IMR-90 (cell line): Measurements from ENCODE around the gene RIPOR3. TPM values are rescaled to one million over a fixed set of nuclear protein-coding genes. Genes with fewer than 3 reads are reported as not detected.

ENCODE experiments used
- ATAC-seq: fragments of 200-7000 bp; cut with Tn5 transposase; 2 replicates; pipeline ENCODE4 v1.9.1; 2020; ENCODE audit warnings: low read depth, mild to moderate bottlenecking, moderate library complexity
- BruUV-seq: library from RNA; stranded (reverse); fragments of 400-500 nt; replicated peaks from 2 replicates; lab custom pipeline; 2021; lab: Mats Ljungman, UMichigan
- CTCF ChIA-PET: fragments of 300-600 bp; formaldehyde crosslinking; extraction: SDS; loops from one replicate; lab custom pipeline; 2021; ENCODE audit warnings: antibody characterized with exemption; lab: Yijun Ruan, JAX
- POLR2A ChIA-PET: fragments of 300-600 bp; sonication (Branson Sonifier 250); formaldehyde crosslinking; loops from one replicate; lab custom pipeline; 2022; ENCODE audit warnings: antibody characterized with exemption; ENCODE audit not compliant: unreplicated experiment; lab: Charles Lee
- DNase-seq: peaks from one replicate; pipeline ENCODE4 v3.0.0; 2013
- H2AFZ ChIP-seq: replicated peaks from 2 replicates; pipeline ENCODE3; 2013; ENCODE audit warnings: low read length, mild to moderate bottlenecking; ENCODE audit not compliant: poor library complexity
- H2AK5ac ChIP-seq: 2 replicates; pipeline ENCODE4 v1.6.1; 2013; ENCODE audit warnings: low read depth, low read length, inconsistent platforms
- H2AK9ac ChIP-seq: replicated peaks from 2 replicates; pipeline ENCODE3; 2013; ENCODE audit warnings: mild to moderate bottlenecking, low read depth, low read length, moderate library complexity; ENCODE audit not compliant: poor library complexity
- H2BK120ac ChIP-seq: 2 replicates; pipeline ENCODE4 v1.6.1; 2013; ENCODE audit warnings: low read depth, low read length, inconsistent platforms
- H2BK15ac ChIP-seq: 3 replicates; pipeline ENCODE4 v1.6.1; 2013; ENCODE audit warnings: low read depth, low read length, inconsistent platforms
- H2BK20ac ChIP-seq: 2 replicates; pipeline ENCODE4 v1.6.1; 2013; ENCODE audit warnings: low read depth, mild to moderate bottlenecking, inconsistent platforms, low read length, moderate library complexity
- H2BK5ac ChIP-seq: 2 replicates; pipeline ENCODE4 v1.6.1; 2013; ENCODE audit warnings: mild to moderate bottlenecking, low read depth, low read length, inconsistent platforms; ENCODE audit not compliant: poor library complexity, severe bottlenecking
- H3K14ac ChIP-seq: replicated peaks from 2 replicates; pipeline ENCODE4 v1.6.1; 2013; ENCODE audit warnings: low read depth, low read length, inconsistent platforms
- H3K18ac ChIP-seq: 2 replicates; pipeline ENCODE4 v1.6.1; 2013; ENCODE audit warnings: low read depth, low read length, control low read depth
- H3K23ac ChIP-seq: 2 replicates; pipeline ENCODE4 v1.6.1; 2013; ENCODE audit warnings: low read depth, low read length, inconsistent platforms
- H3K27ac ChIP-seq: 2 replicates; pipeline ENCODE4 v1.5.1; 2013; ENCODE audit warnings: mild to moderate bottlenecking, control low read depth, low read length; ENCODE audit not compliant: insufficient read depth
- H3K27me3 ChIP-seq: 2 replicates; pipeline ENCODE4 v1.6.1; 2013; ENCODE audit warnings: low read length; ENCODE audit not compliant: control insufficient read depth, insufficient read depth
- H3K36me3 ChIP-seq: 2 replicates; pipeline ENCODE4 v1.6.1; 2013; ENCODE audit warnings: low read length, mixed read lengths; ENCODE audit not compliant: control insufficient read depth, insufficient read depth
- H3K4ac ChIP-seq: 2 replicates; pipeline ENCODE4 v1.6.1; 2013; ENCODE audit warnings: low read depth, low read length, inconsistent platforms
- H3K4me1 ChIP-seq: 2 replicates; pipeline ENCODE4 v1.6.1; 2013; ENCODE audit warnings: low read length, mixed read lengths; ENCODE audit not compliant: control insufficient read depth, insufficient read depth
- H3K4me2 ChIP-seq: 2 replicates; pipeline ENCODE4 v1.6.1; 2013; ENCODE audit warnings: low read depth, mild to moderate bottlenecking, control low read depth, low read length, moderate library complexity
- H3K4me3 ChIP-seq: 2 replicates; pipeline ENCODE4 v1.5.1; 2013; ENCODE audit warnings: low read depth, mild to moderate bottlenecking, control low read depth, low read length, moderate library complexity; ENCODE audit not compliant: insufficient read depth
- H3K56ac ChIP-seq: 2 replicates; pipeline ENCODE4 v1.6.1; 2013; ENCODE audit warnings: low read length, inconsistent platforms; ENCODE audit not compliant: insufficient read depth; ENCODE audit errors: extremely low read depth
- H3K79me1 ChIP-seq, 2 experiments: 2 replicates each; pipeline ENCODE4 v1.6.1; 2013; ENCODE audit warnings: low read length in 2 of 2, inconsistent platforms in 1 of 2, low read depth in 1 of 2
- H3K9ac ChIP-seq: 2 replicates; pipeline ENCODE4 v1.6.1; 2013; ENCODE audit warnings: low read depth, low read length, control low read depth
- H3K9me1 ChIP-seq: 2 replicates; pipeline ENCODE4 v1.6.1; 2013; ENCODE audit warnings: low read length, inconsistent platforms; ENCODE audit not compliant: insufficient read depth
- H3K9me3 ChIP-seq: 2 replicates; pipeline ENCODE4 v1.6.1; 2013; ENCODE audit warnings: low read length; ENCODE audit not compliant: control insufficient read depth, insufficient read depth
- H4K20me1 ChIP-seq: 2 replicates; pipeline ENCODE4 v1.6.1; 2013; ENCODE audit warnings: low read length, inconsistent platforms; ENCODE audit not compliant: insufficient read depth
- H4K5ac ChIP-seq: 2 replicates; pipeline ENCODE4 v1.6.1; 2013; ENCODE audit warnings: mild to moderate bottlenecking, low read depth, low read length, control low read depth
- H4K8ac ChIP-seq, 2 experiments: 2 replicates each; pipeline ENCODE4 v1.6.1; 2013; ENCODE audit warnings: low read depth in 2 of 2, low read length in 2 of 2, control low read depth in 1 of 2, inconsistent platforms in 1 of 2
- H4K91ac ChIP-seq: 2 replicates; pipeline ENCODE4 v1.6.1; 2013; ENCODE audit warnings: low read depth, low read length, inconsistent platforms; ENCODE audit not compliant: insufficient read depth
- BHLHE40 ChIP-seq: fragments of 150-350 bp; IDR thresholded peaks from 2 replicates; pipeline ENCODE4 v1.6.1; 2016; ENCODE audit warnings: mild to moderate bottlenecking, low read depth, low read length
- CEBPB ChIP-seq: IDR thresholded peaks from 2 replicates; pipeline ENCODE4 v1.6.1; 2012; ENCODE audit warnings: low read depth, low read length, improper control_type of control experiment
- FOS ChIP-seq: fragments of 150-350 bp; IDR thresholded peaks from 2 replicates; pipeline ENCODE4 v1.6.1; 2016; ENCODE audit warnings: low read depth, low read length
- MAFK ChIP-seq: IDR thresholded peaks from 2 replicates; pipeline ENCODE4 v1.6.1; 2012; ENCODE audit warnings: low read depth, low read length, improper control_type of control experiment
- MAZ ChIP-seq: IDR thresholded peaks from 2 replicates; pipeline ENCODE4 v1.6.1; 2012; ENCODE audit warnings: low read depth, mild to moderate bottlenecking, low read length, improper control_type of control experiment, moderate library complexity, borderline replicate concordance
- MXI1 ChIP-seq: IDR thresholded peaks from 2 replicates; pipeline ENCODE4 v1.6.1; 2012; ENCODE audit warnings: low read depth, mild to moderate bottlenecking, low read length, moderate library complexity, borderline replicate concordance
- NFE2L2 ChIP-seq: fragments of 150-350 bp; IDR thresholded peaks from 2 replicates; pipeline ENCODE4 v1.6.1; 2016; ENCODE audit warnings: low read depth, mild to moderate bottlenecking, low read length
- POLR2A ChIP-seq: IDR thresholded peaks from 2 replicates; pipeline ENCODE4 v1.6.1; 2012; ENCODE audit warnings: mild to moderate bottlenecking, low read depth, low read length
- RAD21 ChIP-seq: IDR thresholded peaks from 2 replicates; pipeline ENCODE4 v1.6.1; 2012; ENCODE audit warnings: low read length, improper control_type of control experiment
- RCOR1 ChIP-seq: IDR thresholded peaks from 2 replicates; pipeline ENCODE4 v1.6.1; 2012; ENCODE audit warnings: mild to moderate bottlenecking, low read length, improper control_type of control experiment; ENCODE audit not compliant: insufficient replicate concordance
- RFX5 ChIP-seq: IDR thresholded peaks from 2 replicates; pipeline ENCODE4 v1.8.0; 2012; ENCODE audit warnings: low read depth, mild to moderate bottlenecking, low read length, moderate library complexity
- WGBS, 2 experiments: methylation state at CpG; one replicate each; pipeline versions ENCODE4 v1.1.5 to v1.1.7; 2013; ENCODE audit warnings: missing lambda C conversion rate in 2 of 2; ENCODE audit not compliant: insufficient read length in 1 of 2; ENCODE audit errors: extremely low coverage in 2 of 2; 5-methylcytosine and 5-hydroxymethylcytosine counted together
- dilution Hi-C: fragments of 300-500 bp; cut with HindIII; formaldehyde crosslinking; loops from one replicate; pipeline ENCODE4 v1.14.3; 2018; ENCODE audit warnings: low sequenced_read_pairs; ENCODE audit not compliant: unreplicated experiment
- in situ Hi-C: fragments of 300-500 bp; cut with MboI; formaldehyde crosslinking; loops from 3 replicates; pipeline ENCODE4 v1.14.3; 2019; ENCODE audit warnings: low sequenced_read_pairs, inconsistent platforms, mixed read lengths
- intact Hi-C: fragments of 100-400 bp; cut with micrococcal nuclease; formaldehyde crosslinking; loops from 2 replicates; pipeline ENCODE4 v1.10.0; 2022
- polyA plus RNA-seq, 3 experiments: library from polyadenylated mRNA; depleted of rRNA; stranded (reverse); fragments of >200 nt; gene quantifications; 2 replicates each; pipeline ENCODE4 v1.2.3, GENCODE V29; 2012; ENCODE audit warnings: low replicate concordance in 1 of 3
- total RNA-seq: library from RNA; depleted of rRNA; stranded (reverse); fragments of >200 nt; gene quantifications from 2 replicates; pipeline ENCODE4 v1.2.3, GENCODE V29; 2012
- TF ChIP-seq, protein P1 (sequence below): fragments of 150-350 bp; IDR thresholded peaks from 2 replicates; pipeline ENCODE4 v1.6.1; 2016; ENCODE audit warnings: low read depth, mild to moderate bottlenecking, low read length, moderate library complexity, borderline replicate concordance
- TF ChIP-seq, protein P2 (sequence below): conservative IDR thresholded peaks from 2 replicates; pipeline ENCODE4 v1.5.1; 2012; ENCODE audit warnings: mild to moderate bottlenecking, low read depth, low read length, improper control_type of control experiment
- TF ChIP-seq, protein P3 (sequence below): fragments of 150-350 bp; IDR thresholded peaks from 2 replicates; pipeline ENCODE4 v1.6.1; 2017; ENCODE audit warnings: mild to moderate bottlenecking, antibody characterized with exemption, low read length, low read depth

RIPOR3 gene
- total and polyA plus RNA-seq, 2 of the 4 experiments (the other 2 are of a cell fraction), result 0.54 to 1.7 TPM

- Histone ChIP-seq H4K91ac (no peak overlapping the region), H3K27ac (no peak overlapping the region; the same call in 1 of the 2 replicates), H3K18ac (peak overlapping the region; percentile 90), H3K4me2 (no peak overlapping the region), H3K27me3 (no peaks in the 10 kb centered on the region), H3K9ac (no peak overlapping the region), H2BK120ac (peak overlapping the region; percentile 93), H3K23ac (peak overlapping the region; percentile 68; the same call in 1 of the 2 replicates), H2AK9ac (no peak overlapping the region), H4K5ac (peak overlapping the region; percentile 31), H2AFZ (no peak overlapping the region), H2BK20ac (peak overlapping the region; percentile 60), H3K4me3 (no peak overlapping the region), H2BK5ac (no peak overlapping the region), H3K56ac (no peak overlapping the region), H3K14ac (peak overlapping the region; percentile 53), H4K20me1 (no peaks in the 10 kb centered on the region), H3K9me1 (peaks cover 7% of the 10 kb centered on the region), H3K79me1 (peaks cover 0 to 10% of the 10 kb centered on the region in 2 experiments; a peak in 1 of 4 replicates), H2BK15ac (peak overlapping the region; percentile 85; the same call in 2 of the 3 replicates), H3K4ac (peak overlapping the region; percentile 92), H2AK5ac (peak overlapping the region; percentile 57), H4K8ac (peak overlapping the region; percentile 70 to 93; a peak in 2 of 4 replicates), H3K36me3 (no peaks in the 10 kb centered on the region), H3K9me3 (no peaks in the 10 kb centered on the region), H3K4me1 (peaks cover 25% of the 10 kb centered on the region)
- no TSS peak for BruUV-seq
- dilution Hi-C loops, result no loop called here
- TF ChIP-seq NFE2L2, result no peak
- TF ChIP-seq RCOR1, result no peak
- TF ChIP-seq CEBPB, result no peak
- no peak for TF ChIP-seq MAFK
- TF ChIP-seq RAD21, result no peak
- TF ChIP-seq, protein P1, sequence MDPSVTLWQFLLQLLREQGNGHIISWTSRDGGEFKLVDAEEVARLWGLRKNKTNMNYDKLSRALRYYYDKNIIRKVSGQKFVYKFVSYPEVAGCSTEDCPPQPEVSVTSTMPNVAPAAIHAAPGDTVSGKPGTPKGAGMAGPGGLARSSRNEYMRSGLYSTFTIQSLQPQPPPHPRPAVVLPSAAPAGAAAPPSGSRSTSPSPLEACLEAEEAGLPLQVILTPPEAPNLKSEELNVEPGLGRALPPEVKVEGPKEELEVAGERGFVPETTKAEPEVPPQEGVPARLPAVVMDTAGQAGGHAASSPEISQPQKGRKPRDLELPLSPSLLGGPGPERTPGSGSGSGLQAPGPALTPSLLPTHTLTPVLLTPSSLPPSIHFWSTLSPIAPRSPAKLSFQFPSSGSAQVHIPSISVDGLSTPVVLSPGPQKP, result no peak
- no peak for TF ChIP-seq FOS
- TF ChIP-seq BHLHE40, result no peak
- TF ChIP-seq RFX5, result no peak
- TF ChIP-seq, protein P2, sequence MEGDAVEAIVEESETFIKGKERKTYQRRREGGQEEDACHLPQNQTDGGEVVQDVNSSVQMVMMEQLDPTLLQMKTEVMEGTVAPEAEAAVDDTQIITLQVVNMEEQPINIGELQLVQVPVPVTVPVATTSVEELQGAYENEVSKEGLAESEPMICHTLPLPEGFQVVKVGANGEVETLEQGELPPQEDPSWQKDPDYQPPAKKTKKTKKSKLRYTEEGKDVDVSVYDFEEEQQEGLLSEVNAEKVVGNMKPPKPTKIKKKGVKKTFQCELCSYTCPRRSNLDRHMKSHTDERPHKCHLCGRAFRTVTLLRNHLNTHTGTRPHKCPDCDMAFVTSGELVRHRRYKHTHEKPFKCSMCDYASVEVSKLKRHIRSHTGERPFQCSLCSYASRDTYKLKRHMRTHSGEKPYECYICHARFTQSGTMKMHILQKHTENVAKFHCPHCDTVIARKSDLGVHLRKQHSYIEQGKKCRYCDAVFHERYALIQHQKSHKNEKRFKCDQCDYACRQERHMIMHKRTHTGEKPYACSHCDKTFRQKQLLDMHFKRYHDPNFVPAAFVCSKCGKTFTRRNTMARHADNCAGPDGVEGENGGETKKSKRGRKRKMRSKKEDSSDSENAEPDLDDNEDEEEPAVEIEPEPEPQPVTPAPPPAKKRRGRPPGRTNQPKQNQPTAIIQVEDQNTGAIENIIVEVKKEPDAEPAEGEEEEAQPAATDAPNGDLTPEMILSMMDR, result no peak
- TF ChIP-seq MXI1, result no peak
- TF ChIP-seq, protein P3, sequence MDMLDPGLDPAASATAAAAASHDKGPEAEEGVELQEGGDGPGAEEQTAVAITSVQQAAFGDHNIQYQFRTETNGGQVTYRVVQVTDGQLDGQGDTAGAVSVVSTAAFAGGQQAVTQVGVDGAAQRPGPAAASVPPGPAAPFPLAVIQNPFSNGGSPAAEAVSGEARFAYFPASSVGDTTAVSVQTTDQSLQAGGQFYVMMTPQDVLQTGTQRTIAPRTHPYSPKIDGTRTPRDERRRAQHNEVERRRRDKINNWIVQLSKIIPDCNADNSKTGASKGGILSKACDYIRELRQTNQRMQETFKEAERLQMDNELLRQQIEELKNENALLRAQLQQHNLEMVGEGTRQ, result no peak
- TF ChIP-seq MAZ, result no peak
- TF ChIP-seq POLR2A, result no peak
- CTCF ChIA-PET, result no interaction called here
- no peak for ATAC-seq
- POLR2A ChIA-PET, result no interaction called here
- WGBS, 2 experiments, result no CpG with 5 or more reads among the region's 2 CpGs
- in situ Hi-C loops, result no loop called here
- intact Hi-C loops, result no loop called here
- DNase-seq, result no peak
Measured at GRCh38 chr20:50692552-50692933, 1.2 kb upstream of the RIPOR3 start.
